ENCODE results near the gene MAGEH1. TPM values are rescaled to one million over a fixed set of nuclear protein-coding genes. Genes with fewer than 3 reads are reported as not detected.

Gene MAGEH1
- total and polyA plus RNA-seq, 9 of the 15 experiments (the other 6 are each of a cell fraction or from before 2014, with no cell fraction given): 3.7 to 14.9 (median 8.8) TPM

DNA sequence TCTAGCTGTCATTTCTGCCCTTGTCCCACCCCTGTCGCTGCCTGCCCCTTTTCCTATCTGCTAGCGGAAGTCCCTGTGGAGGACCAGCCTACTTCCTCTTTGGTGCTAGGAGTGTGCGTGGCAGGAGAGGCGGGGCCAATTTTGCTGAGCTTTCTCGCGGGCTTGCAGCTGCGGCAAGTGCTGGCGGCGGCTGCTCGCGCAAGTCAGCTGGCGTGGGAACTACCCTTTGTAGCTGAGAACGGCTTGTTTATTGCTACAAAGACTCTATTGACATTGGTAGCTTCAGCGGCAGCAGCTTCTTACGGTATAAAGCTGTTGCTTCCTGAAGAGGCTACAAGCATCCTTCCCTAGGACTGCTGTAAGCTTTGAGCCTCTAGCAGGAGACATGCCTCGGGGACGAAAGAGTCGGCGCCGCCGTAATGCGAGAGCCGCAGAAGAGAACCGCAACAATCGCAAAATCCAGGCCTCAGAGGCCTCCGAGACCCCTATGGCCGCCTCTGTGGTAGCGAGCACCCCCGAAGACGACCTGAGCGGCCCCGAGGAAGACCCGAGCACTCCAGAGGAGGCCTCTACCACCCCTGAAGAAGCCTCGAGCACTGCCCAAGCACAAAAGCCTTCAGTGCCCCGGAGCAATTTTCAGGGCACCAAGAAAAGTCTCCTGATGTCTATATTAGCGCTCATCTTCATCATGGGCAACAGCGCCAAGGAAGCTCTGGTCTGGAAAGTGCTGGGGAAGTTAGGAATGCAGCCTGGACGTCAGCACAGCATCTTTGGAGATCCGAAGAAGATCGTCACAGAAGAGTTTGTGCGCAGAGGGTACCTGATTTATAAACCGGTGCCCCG lies at the start of gene MAGEH1 (continued):
- TF ChIP-seq, protein P1, sequence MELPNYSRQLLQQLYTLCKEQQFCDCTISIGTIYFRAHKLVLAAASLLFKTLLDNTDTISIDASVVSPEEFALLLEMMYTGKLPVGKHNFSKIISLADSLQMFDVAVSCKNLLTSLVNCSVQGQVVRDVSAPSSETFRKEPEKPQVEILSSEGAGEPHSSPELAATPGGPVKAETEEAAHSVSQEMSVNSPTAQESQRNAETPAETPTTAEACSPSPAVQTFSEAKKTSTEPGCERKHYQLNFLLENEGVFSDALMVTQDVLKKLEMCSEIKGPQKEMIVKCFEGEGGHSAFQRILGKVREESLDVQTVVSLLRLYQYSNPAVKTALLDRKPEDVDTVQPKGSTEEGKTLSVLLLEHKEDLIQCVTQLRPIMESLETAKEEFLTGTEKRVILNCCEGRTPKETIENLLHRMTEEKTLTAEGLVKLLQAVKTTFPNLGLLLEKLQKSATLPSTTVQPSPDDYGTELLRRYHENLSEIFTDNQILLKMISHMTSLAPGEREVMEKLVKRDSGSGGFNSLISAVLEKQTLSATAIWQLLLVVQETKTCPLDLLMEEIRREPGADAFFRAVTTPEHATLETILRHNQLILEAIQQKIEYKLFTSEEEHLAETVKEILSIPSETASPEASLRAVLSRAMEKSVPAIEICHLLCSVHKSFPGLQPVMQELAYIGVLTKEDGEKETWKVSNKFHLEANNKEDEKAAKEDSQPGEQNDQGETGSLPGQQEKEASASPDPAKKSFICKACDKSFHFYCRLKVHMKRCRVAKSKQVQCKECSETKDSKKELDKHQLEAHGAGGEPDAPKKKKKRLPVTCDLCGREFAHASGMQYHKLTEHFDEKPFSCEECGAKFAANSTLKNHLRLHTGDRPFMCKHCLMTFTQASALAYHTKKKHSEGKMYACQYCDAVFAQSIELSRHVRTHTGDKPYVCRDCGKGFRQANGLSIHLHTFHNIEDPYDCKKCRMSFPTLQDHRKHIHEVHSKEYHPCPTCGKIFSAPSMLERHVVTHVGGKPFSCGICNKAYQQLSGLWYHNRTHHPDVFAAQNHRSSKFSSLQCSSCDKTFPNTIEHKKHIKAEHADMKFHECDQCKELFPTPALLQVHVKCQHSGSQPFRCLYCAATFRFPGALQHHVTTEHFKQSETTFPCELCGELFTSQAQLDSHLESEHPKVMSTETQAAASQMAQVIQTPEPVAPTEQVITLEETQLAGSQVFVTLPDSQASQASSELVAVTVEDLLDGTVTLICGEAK (IDR thresholded peaks at IDR 0.05): peak; percentile 83
- TF ChIP-seq, protein P1 (CRISPR knock-in tag; IDR thresholded peaks at IDR 0.05): no peak
- TF ChIP-seq ZNF316 (IDR thresholded peaks at IDR 0.05): peak; percentile 54
- TF ChIP-seq ZFX (CRISPR knock-in tag; IDR thresholded peaks at IDR 0.05): 0 out of 2 replicates have a peak, but pooled peaks have one; percentile 20
- peak; percentile 80 to 83 for TF ChIP-seq NRF1 (conservative IDR thresholded peaks at IDR 0.05 in 1 of 2, IDR thresholded peaks at IDR 0.05 in 1 of 2)
- no peak for TF ChIP-seq CEBPG (CRISPR knock-in tag; IDR thresholded peaks at IDR 0.05)
- no peak for TF ChIP-seq CEBPG (tag; conservative IDR thresholded peaks at IDR 0.05 in 1 of 2, IDR thresholded peaks at IDR 0.05 in 1 of 2)
- TF ChIP-seq, protein P2, sequence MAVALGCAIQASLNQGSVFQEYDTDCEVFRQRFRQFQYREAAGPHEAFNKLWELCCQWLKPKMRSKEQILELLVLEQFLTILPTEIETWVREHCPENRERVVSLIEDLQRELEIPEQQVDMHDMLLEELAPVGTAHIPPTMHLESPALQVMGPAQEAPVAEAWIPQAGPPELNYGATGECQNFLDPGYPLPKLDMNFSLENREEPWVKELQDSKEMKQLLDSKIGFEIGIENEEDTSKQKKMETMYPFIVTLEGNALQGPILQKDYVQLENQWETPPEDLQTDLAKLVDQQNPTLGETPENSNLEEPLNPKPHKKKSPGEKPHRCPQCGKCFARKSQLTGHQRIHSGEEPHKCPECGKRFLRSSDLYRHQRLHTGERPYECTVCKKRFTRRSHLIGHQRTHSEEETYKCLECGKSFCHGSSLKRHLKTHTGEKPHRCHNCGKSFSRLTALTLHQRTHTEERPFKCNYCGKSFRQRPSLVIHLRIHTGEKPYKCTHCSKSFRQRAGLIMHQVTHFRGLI (CRISPR knock-in tag; IDR thresholded peaks at IDR 0.05): no peak
- no peak for TF ChIP-seq ATF1 (CRISPR knock-in tag; IDR thresholded peaks at IDR 0.05)
- TF ChIP-seq ATF1 (tag; IDR thresholded peaks at IDR 0.05): peak; percentile 22; the same call in 1 of the 2 replicates
- TF ChIP-seq GABPA (tag; conservative IDR thresholded peaks at IDR 0.05; ENCODE audit: low read depth): peak; percentile 80
- TF ChIP-seq SPI1 (IDR thresholded peaks at IDR 0.05; ENCODE audit: borderline replicate concordance, low read depth, low read length): peak; percentile 72
- no peak for TF ChIP-seq YBX1 (IDR thresholded peaks at IDR 0.05)
- TF ChIP-seq, protein P3, sequence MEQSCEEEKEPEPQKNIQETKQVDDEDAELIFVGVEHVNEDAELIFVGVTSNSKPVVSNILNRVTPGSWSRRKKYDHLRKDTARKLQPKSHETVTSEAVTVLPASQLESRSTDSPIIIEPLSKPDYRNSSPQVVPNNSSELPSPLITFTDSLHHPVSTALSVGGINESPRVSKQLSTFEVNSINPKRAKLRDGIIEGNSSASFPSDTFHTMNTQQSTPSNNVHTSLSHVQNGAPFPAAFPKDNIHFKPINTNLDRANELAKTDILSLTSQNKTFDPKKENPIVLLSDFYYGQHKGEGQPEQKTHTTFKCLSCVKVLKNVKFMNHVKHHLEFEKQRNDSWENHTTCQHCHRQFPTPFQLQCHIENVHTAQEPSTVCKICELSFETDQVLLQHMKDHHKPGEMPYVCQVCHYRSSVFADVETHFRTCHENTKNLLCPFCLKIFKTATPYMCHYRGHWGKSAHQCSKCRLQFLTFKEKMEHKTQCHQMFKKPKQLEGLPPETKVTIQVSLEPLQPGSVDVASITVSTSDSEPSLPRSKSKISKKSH (CRISPR knock-in tag; IDR thresholded peaks at IDR 0.05): no peak
- peak; percentile 58; the same call in 1 of the 2 replicates for TF ChIP-seq PHF8 (IDR thresholded peaks at IDR 0.05; ENCODE audit: borderline replicate concordance, low read length)

Data from K562 (cell line).